Heart left ventricle (tissue), 16 donors: Measurements from ENCODE around the gene PPM1D. TPM values are rescaled to one million over a fixed set of nuclear protein-coding genes. Genes with fewer than 3 reads are reported as not detected.

ENCODE experiments used
- ATAC-seq, 4 donors: fragments of 200-7000 bp; cut with Tn5 transposase; one replicate each; pipeline ENCODE4 v1.9.1; 2020 to 2022; ENCODE audit warnings: moderate library complexity in 4 of 4, mild to moderate bottlenecking in 3 of 4, moderate number of reproducible peaks in 1 of 4
- DNase-seq, 5 donors: peaks; one replicate each; pipeline ENCODE4 v3.0.0-alpha.2; 2020
- H3K27ac ChIP-seq, 12 donors: fragments of 200-600 bp; sonication (generic) in 4 of 12; one replicate each; pipeline versions ENCODE4 v1.5.0 to v1.8.0; 2016 to 2022; ENCODE audit warnings: mild to moderate bottlenecking in 2 of 12
- H3K27me3 ChIP-seq, 9 donors: fragments of 200-600 bp; sonication (generic) in 2 of 9; one replicate each; pipeline versions ENCODE4 v1.5.1 to v1.8.0; 2016 to 2022; ENCODE audit warnings: mild to moderate bottlenecking in 3 of 9
- H3K36me3 ChIP-seq, 9 donors: fragments of 200-600 bp; sonication (generic) in 2 of 9; one replicate each; pipeline versions ENCODE4 v1.5.0 to v1.8.0; 2018 to 2022; ENCODE audit warnings: mild to moderate bottlenecking in 2 of 9
- H3K4me1 ChIP-seq, 12 donors: fragments of 200-600 bp; sonication (generic) in 4 of 12; one replicate each; pipeline versions ENCODE4 v1.5.0 to v1.8.0; 2016 to 2022; ENCODE audit warnings: mild to moderate bottlenecking in 3 of 12
- H3K4me3 ChIP-seq, 12 donors: fragments of 200-600 bp; sonication (generic) in 4 of 12; one replicate each; pipeline versions ENCODE4 v1.5.0 to v1.8.0; 2017 to 2022; ENCODE audit warnings: mild to moderate bottlenecking in 9 of 12, moderate library complexity in 4 of 12
- H3K9me3 ChIP-seq, 12 donors: fragments of 200-600 bp; sonication (generic) in 4 of 12; one replicate each; pipeline versions ENCODE4 v1.5.0 to v1.8.0; 2016 to 2022; ENCODE audit warnings: mild to moderate bottlenecking in 1 of 12
- CTCF ChIP-seq, 12 donors: fragments of 200-600 bp; sonication (generic) in 4 of 12; IDR thresholded peaks; one replicate each; pipeline versions ENCODE4 v1.5.0 to v1.8.0; 2018 to 2022; ENCODE audit warnings: antibody characterized with exemption in 12 of 12, mild to moderate bottlenecking in 5 of 12
- POLR2A ChIP-seq, 2 donors: fragments of 450-650 bp; IDR thresholded peaks; one replicate each; pipeline ENCODE4 v1.6.1; 2017; ENCODE audit warnings: antibody characterized with exemption in 2 of 2, mild to moderate bottlenecking in 2 of 2, moderate library complexity in 2 of 2
- WGBS, 4 donors: extraction: QIAGEN DNeasy Blood & Tissue Kit in 2 of 4; methylation state at CpG; one replicate each; pipeline versions ENCODE4 v1.1.5 to v1.1.7; 2013 to 2018; 5-methylcytosine and 5-hydroxymethylcytosine counted together
- intact Hi-C, 10 donors: fragments of 100-400 bp; cut with DNase I; formaldehyde crosslinking; loops; one replicate each; pipeline versions ENCODE4 v1.11.1 to v1.14.2; 2022
- polyA plus RNA-seq, 2 donors: library from polyadenylated mRNA; stranded (reverse); fragments of 200-250 nt; gene quantifications; one replicate each; pipeline ENCODE4 v1.2.3, GENCODE V29; 2013
- total RNA-seq, 9 donors: library from RNA; depleted of rRNA in 2 of 9; stranded (reverse); fragments of >200 nt in 2 of 9; fragmentation: NEBNext Ultra II Directional in 3 of 9; extraction: Animal tissue kit (Norgen Biotek cat#: 25700) in 3 of 9; gene quantifications; one replicate each; pipeline versions ENCODE4 v1.1.0 to v1.2.4, GENCODE V29; 2016 to 2023
- donor health status: ischemic (EF 13 %, LVEDD 7.1; RV severe dilation, severe dysfunction).
- donor health status: healthy with polysubstance abuse.
- donor health status: DM: no; HTN: yes; CAD: no.
- donor health status: DM: no; HTN: no; CAD: no.
- donor health status: ischemic (EF 25% LVEDD 6.9; RV normal size, moderate dysfunction).
- donor health status: ischemic (EF 25% LVEDD 5.7; RV mildly dilated, moderate dysfunction).
- donor health status: healthy.
- donor health status: DM: yes; HTN: yes; CAD: no.
- donor health status: ischemic (EF 35%, LVEDD 5.7; RV mildly dilated, moderate dysfunction).
- donor health status: nonischemic (EF 11% LVEDD 7.7; RV severe dilation, severe dysfunction).
- donor health status: DM: yes; HTN: yes; CAD: no.
- donor health status: PGD.
- donor health status: ischemic (EF 29% LVEDD 5.4; RV normal size, mild dysfunction).
- donor health status: nonischemic (EF 23%, LVEDD 6.1; RV moderate dilation, normal function).

The PPM1D gene
- total and polyA plus RNA-seq, 11 donors, result 1.9 to 11.4 (median 7.4) TPM

- no peak for ATAC-seq
- H3K27ac ChIP-seq, result no peak overlapping the region
- no peak overlapping the region for H3K4me3 ChIP-seq
- no peaks in the 10 kb centered on the region for H3K4me1 ChIP-seq
- no peaks in the 10 kb centered on the region for H3K27me3 ChIP-seq
- intact Hi-C loops, result no loop called here
- DNase-seq, result no peak
- no peak for TF ChIP-seq CTCF (IDR thresholded peaks at IDR 0.05)
- no peak for TF ChIP-seq POLR2A (IDR thresholded peaks at IDR 0.05)
- 76 to 87% (median 83%) methylated on average over 2 of the region's 2 CpGs for WGBS, 4 donors
- no peaks in the 10 kb centered on the region for H3K36me3 ChIP-seq
- H3K9me3 ChIP-seq, result peaks cover 0 to 12% (median 3%) of the 10 kb centered on the region in 12 donors
Observed at GRCh38 chr17:60557805-60558204, 42.2 kb upstream of the PPM1D start.

GRCh38 chr17:60559659-60559994 lies 40.4 kb upstream of the PPM1D start:
- ATAC-seq, result no peak
- Histone ChIP-seq H3K36me3 (no peaks in the 10 kb centered on the region), H3K9me3 (no peaks in the 10 kb centered on the region), H3K27me3 (no peaks in the 10 kb centered on the region), H3K4me1 (no peaks in the 10 kb centered on the region), H3K4me3 (no peak overlapping the region), H3K27ac (no peak overlapping the region)
- TF ChIP-seq CTCF (IDR thresholded peaks at IDR 0.05) (no peak), POLR2A (IDR thresholded peaks at IDR 0.05) (no peak)
- 91 to 93% (median 92%) methylated on average over 6 to 8 of the region's 8 CpGs for WGBS, 4 donors
- intact Hi-C loops, result no loop called here
- no peak for DNase-seq

GRCh38 chr17:60559995-60560859 lies 39.8 kb upstream of the PPM1D start:
- no peak for ATAC-seq
- intact Hi-C loops, result no loop called here
- no peak overlapping the region for H3K27ac ChIP-seq
- H3K4me1 ChIP-seq, result no peaks in the 10 kb centered on the region
- no peaks in the 10 kb centered on the region for H3K27me3 ChIP-seq
- TF ChIP-seq CTCF (IDR thresholded peaks at IDR 0.05) (no peak), POLR2A (IDR thresholded peaks at IDR 0.05) (no peak)
- H3K4me3 ChIP-seq, result no peak overlapping the region
- no peak for DNase-seq
- H3K36me3 ChIP-seq, result no peaks in the 10 kb centered on the region
- H3K9me3 ChIP-seq, result no peaks in the 10 kb centered on the region
- 88 to 91% (median 90%) methylated on average over 26 of the region's 26 CpGs for WGBS, 4 donors

GRCh38 chr17:60560860-60561257 lies 39.1 kb upstream of the PPM1D start:
- Histone ChIP-seq H3K4me1 (no peaks in the 10 kb centered on the region), H3K4me3 (no peak overlapping the region), H3K9me3 (no peaks in the 10 kb centered on the region), H3K36me3 (no peaks in the 10 kb centered on the region), H3K27ac (no peak overlapping the region), H3K27me3 (no peaks in the 10 kb centered on the region)
- 81 to 87% (median 82%) methylated on average over 11 of the region's 11 CpGs for WGBS, 4 donors
- ATAC-seq, result no peak
- intact Hi-C loops, result no loop called here
- DNase-seq, result no peak
- no peak for TF ChIP-seq POLR2A (IDR thresholded peaks at IDR 0.05)
- TF ChIP-seq CTCF (IDR thresholded peaks at IDR 0.05), result no peak
